Stimulated activated CD4-positive, alpha-beta T cell treated with anti-CD3 and anti-CD28 coated beads, Interleukin-15, amount 100 ng/mL, for 48 hours (primary cell): Measurements from ENCODE around the gene PDE7B.
"Not testable (repeated sequence)": the region's sequence is repeated elsewhere in the genome, so short reads cannot be mapped to it uniquely, and the experiment has no call there.

Source experiments
- DNase-seq, 2 donors: peaks; one replicate each; pipeline ENCODE4 v3.0.0-alpha.2; 2020; ENCODE audit warnings: low read depth in 2 of 2

Gene PDE7B

DNA sequence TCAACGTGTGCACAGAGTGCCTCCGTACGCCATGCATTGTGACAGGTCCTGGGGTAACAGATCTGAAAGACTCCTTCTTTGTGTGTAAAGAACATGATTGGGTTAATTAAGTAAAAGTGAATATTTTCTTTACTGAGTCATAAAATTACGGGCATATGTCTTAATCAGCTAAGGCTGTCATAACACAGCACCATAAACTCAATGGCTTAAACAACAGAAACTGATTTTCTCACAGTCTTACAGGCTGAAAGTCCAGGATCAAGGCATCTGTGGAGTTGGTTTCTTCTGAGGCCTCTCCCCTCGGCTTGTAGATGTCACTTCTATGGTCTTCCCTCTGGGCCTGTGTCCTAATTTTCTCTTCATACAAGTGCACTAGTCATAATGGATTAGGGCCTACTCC, 221.7 kb downstream of the PDE7B start:
- no peak for DNase-seq

DNA sequence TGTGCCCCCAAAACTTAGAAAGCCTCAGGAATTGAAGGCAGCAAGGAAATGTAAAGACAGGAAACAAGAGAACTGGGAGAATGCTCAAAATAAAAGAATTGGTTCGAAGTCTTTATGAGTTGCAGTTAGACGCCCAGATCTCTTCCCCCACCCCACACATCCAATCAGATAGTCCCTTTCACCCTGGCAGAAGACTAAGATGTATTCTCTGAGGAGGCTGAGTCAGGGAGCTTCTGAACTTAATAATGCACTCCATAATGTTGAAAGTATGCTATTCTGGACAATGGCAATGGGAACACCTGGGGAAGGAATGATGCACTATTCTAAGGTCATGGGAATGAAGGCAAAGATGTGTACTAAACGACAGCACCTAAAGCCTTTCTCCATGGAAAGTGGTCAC, 225.0 kb downstream of the PDE7B start:
- no peak for DNase-seq

DNA sequence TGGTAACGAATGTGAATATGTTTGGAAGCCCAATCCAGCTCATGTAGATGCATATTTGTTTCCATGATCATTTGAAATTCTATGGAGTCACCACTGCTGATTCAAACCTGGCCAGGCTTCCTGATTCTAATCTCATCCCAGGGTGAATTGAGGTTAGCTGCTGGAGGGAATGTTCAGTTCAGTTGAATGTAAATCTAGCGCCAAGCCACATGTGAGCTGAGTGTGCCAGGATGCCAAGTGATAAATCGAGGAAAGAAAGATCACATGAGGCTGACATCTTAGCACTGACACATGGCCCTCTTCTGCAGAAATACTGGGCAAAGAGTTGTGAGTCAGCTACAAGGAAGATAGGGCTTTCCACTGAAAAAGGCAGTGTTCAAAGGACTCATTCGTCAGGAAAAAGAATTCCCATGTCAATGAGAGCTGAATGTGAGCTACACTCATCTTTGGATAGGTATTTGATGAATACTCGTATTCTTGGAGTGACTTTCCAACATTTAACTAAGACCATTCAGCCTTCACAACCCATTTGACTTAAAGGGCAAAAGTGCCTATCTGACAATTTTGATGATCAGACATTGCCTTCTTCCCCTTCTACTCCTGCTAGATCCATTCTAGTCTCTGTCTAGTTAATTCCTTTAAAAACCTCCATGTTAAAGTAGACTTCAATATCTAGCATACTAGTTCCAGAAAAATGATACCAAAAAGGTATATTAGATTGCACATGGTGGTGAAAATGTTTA, 226.5 kb downstream of the PDE7B start:
- DNase-seq = no peak

DNA sequence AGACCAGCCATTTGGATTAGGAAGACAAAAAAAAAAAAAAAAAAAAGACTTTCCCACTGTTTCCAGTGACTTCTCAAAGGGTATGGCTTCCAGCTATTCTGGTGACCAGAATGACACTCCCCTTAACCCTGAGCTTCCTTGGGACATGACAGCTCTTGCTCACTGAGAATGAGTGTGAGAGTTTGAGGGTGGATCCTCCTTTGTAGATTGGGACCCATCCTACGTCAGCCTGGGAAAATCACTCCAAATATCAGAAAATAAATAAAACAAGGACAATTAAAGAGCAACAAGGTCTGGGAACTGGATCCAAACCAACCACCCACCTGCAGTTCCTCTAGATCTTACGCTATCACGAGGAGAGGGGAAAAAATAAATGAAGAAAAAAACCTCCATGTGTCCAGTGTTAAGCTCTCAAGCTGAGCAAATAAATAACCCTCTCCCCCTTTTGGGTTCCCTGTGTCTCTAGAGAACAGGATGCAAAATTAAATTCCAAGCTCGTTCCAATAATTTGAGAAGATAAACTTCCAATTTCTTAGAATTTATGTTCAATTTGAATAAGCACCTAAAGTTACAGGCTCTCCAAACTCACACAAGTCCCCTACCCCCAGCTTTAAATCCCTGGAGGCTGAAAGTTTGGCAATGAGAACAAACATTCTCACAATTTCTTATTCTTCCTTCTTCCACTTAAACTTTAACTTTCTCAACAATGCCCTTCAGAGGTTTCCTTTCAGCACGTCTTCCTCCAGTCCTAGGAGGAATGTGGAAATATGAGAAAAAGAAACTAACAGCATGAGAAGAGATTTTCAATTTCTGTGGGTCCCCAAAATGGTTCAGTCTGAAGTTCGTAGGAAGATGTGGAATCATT, 228.4 kb downstream of the PDE7B start:
- DNase-seq = no peak

DNA sequence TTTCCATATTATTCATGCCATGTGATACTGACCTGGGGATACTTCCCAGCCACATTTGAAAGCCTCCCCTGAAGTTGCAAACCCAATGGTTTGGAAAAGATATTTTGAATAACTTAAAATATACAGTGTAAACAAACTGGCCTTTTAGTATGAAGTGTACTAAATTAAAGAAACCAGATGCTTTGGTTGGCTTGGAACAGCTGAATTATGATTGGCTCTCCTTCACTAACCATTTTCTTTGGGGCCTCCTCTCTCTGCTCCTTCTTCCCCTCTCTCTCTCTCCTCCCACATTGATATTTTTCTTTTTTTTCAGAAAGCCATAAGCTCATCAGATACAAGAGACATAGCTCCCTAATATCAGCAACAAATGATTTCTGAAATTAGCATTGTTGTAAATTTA, 232.0 kb downstream of the PDE7B start:
- no peak for DNase-seq

DNA sequence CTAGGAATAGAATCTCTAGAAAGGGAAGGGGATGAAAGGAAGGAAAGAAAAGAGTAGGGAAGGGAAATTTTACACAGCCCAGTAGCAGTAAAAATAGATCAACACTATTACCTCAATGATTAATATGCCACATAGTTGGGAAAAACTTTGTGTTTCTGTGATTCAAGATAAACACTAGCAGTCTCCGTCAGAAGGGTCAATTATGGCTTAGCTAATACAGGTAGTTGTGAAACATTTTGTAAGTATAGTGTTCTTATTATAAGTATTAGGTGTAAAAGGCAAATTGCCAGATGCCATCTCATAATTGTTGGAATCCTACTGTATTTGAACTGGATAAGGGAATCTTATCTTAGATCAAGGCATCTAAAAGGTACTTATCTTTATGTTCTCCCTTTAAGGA, 232.9 kb downstream of the PDE7B start:
- DNase-seq = no peak

DNA sequence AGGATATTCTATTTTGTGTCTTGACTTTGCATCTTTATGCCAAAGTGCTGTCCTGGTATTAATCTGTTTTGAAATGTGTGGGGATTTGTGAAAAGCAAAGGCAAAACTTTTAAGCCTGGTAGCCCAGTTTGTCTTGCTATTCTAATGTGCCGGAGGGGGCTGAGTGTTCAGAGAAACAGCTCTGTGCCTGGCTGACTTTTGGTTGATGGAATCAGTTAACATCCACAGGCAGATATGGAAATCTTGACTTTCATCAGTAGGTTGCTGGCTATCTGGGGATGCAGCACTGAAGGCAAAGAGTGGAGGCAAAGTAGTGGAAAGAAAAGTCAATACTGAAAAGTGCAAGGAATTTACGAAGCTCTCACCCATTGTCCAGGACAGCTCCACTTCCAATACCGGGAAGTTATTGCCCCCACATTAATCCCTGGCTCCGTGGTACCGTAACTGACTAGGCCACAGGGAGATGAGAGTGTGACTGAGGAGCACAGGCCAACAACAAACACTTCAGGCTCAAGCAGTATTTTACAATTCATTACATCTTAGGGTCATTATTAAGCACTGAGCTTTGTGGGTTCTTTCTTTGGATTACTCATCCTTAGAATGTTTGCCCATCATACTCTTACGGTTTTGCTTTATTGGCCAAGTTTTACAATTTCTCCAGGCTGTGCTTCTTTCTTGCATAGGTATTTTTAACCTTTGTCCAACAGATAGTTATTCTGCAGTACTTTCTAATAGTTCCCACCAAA, 234.0 kb downstream of the PDE7B start:
- no peak for DNase-seq

DNA sequence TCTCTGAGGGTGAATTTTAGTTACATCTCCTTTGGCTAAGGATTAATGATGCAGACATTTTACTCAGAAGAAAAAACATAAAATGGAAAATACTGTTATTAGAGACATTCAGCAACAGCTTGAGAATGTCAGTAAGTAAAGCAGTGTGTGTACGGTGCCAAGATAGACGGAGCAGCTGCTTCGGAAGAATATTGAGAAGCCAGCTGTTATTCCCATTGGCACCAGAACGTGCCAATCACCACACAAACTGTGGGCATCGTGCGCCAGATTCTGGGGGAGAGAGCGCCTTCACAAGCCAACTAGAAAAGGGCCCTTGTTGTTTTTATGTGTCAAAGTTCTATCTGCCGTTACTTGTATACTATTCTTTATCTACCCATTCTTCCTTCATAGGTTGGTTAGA, 235.2 kb downstream of the PDE7B start:
- DNase-seq = no peak

DNA sequence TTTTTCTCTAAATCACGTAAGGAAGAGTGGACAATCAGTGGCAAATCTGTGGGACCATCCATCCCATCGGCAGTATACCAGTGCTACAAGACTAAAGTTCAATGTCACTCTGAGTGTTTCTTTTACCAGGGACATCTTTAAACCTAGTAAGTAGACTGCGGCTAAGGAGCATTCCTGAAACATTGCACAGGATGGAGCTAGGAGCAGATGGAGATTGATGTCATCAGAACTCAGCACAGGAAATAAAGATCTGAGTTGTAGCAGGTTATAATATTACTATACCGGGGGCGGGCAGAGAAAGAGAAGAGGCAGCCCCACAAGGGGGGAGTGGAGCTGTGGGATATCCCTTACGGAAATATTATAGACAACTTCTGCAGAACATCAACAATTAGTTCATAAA, 236.5 kb downstream of the PDE7B start:
- DNase-seq = no peak

DNA sequence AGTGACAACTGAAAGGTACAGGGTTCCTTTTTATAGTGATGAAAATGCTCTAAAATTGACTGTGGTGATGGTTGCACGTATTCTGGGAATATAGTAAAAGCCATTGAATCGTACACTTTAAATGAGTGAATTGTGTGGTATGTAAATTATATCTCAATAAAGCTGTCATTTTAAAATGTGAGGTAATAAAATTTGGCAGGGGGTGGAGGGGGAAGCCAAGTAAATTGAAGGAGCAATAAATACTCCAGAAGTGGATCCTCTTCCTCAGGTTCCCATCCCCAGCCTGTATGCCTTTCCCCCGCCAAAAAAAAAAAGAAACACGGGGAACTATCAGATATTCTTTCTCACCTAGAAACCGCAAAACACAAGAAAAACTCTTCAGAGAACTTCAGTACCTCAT, 237.2 kb downstream of the PDE7B start:
- DNase-seq = no peak

DNA sequence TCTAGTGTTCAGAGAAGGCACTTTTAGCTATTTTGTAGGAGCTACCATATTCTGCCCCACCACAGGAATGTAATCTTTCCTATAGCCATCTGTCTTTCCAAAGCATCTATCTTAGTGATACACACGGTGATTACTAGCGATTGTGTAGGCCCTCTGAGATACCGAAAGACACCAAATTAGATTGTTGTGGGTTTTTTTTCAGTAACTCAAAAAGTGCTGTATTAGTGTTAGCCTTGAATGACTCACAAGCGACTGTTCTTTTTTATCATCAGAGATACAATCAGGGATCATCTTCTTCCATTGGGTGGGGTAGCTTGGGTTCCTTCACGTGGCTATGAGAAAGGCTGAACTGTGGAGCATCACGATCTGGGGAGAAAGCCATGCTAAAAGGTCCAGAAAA, 238.4 kb downstream of the PDE7B start:
- no peak for DNase-seq

DNA sequence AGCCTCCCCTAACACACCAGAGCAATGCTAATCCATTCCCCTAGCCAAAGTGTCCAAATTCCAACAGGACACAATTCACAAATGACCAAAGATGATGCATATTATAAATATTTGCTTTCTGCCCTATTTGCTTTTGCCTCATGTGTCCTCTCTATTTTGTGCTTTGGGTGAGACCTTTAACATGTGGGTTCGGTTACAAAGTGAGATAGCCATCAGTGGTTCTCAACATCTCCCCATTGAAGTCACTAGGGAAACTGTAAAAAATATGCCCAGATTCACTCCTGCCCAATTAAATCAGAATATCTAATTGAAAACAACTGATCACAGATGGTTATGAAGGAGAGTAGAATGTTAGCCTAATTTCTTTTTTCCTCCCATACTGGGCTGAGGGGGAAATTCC, 239.4 kb downstream of the PDE7B start:
- DNase-seq = no peak

DNA sequence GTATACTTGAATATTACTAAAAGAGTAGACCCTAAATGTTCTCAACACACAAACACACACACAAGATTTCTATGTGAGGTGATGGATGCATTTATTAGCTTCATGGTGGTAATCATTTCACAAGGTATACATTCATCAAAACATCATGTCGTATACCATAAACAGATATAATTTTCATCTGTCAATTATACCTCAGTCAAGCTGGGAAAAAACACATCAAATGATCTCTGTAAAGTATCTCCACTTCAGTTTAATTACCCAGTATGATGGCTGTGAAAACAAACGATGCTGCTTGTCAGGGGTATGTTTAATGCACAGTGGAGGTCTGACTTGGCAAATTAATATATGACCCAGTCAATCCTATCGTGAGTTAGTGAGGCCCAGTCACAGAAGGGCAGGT, 241.4 kb downstream of the PDE7B start:
- no peak for DNase-seq

DNA sequence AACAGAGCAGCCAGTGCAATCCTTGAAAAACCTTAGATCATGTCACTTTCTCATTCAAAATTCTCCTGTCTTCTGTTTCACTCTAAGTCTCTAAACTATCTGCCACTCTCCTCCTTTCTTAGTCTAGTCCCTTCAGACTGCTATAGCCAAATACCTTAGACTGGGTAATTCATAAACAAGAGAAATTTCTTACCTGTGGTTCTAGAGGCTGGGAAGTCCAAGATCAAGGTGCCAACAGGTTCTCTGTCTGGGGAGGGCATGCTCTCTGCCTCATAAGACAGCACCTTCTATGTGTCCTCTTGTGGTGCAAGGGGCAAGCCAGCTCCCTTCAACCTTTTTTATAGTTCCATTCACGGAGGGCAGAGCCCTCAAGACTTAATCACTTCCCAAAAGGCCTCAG, 242.3 kb downstream of the PDE7B start:
- DNase-seq = no peak

DNA sequence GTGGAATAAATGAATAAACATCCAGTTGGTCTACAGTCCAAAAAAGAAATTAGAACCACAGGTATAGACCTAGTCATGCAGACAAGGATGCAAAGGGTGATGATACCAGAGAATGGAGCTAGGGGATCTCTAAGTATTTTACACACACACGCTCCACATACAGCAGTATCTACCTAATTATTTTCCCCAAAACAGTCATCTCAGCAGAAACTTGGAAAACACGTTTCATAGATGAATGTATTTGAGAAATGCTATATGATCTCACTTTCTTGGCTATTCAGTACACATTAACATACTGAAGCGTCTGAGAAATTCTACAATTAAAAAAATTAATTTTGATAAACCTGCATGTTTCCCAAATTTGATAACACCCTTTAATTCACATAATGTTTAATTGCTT, 243.3 kb downstream of the PDE7B start:
- DNase-seq = no peak

DNA sequence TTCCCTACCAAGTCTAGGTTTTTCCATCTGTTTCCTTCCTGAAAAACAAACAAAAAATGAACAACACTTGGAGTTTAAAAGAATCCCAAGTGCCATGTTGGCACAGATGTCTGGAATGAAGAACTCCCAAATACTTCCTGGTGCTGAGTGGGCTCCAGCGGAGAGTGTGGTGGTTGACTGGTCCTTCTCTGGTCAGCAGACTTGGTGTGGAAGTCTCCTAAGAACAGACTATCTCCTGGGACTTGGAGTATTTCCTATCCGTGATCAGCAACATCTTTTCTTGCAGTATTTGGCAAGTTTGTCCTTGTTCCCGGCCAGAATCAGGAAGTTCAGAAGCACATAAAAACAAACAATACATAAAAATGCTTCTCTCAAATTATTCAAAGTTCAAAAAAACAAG, 244.5 kb downstream of the PDE7B start:
- DNase-seq = no peak

DNA sequence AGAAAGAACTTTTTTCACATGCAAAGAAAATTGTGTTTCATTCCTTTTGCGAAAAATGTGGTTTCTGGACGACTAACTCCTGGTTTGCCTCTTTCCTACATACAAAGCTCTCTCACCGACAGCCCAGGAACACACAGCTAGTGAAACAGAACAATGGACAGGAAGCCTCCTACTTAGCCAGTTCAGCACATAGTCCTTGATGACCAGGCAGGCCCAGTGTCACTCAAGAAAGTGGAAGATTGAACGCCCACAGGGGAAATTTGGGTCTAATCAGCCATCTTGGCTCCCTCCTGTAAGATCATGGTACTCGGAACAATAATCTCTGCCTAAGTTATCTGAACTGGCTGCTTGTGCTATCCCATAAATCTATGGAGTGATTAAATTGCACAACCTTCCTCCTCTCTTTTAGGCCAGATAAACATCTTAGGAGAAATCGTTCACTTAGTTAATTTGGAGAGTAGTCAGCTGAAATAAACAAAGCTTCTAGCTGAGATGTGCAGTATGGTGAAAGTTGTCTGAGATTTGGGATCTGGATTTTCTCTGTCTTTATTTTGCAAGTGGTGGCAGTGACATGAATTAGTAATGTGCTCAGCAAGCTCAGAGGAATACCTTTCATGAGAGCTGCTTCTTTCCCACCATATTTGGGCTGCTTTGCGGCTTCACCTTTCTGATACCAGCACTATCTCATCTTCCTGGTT, 251.6 kb downstream of the PDE7B start:
- no peak for DNase-seq

DNA sequence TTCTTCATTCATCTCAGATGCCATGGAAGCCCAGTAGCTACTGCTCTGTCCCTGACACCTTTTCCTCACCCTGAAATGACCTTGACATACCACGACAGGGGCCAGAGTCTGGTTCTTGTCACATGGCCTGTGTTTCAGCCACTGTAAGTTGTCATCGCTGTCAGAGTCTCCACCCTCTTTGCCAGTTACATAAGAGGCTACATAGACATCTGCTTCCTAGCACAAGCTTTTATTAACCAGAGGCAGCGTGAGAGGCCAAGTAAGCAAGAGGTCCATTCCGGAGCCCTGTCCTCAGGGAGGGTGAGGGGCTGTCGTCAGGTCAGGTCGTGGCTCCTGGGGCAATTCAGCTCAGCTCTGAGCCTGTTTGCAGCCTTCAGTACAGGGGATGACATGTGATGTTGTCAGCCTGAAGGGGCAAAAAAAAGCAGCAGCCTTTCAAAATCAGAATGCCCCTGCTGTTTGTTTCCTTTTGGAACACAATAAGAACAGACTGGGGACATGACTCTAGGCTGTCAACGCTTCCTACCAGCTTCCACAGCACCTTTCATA, 252.3 kb downstream of the PDE7B start:
- no peak for DNase-seq

DNA sequence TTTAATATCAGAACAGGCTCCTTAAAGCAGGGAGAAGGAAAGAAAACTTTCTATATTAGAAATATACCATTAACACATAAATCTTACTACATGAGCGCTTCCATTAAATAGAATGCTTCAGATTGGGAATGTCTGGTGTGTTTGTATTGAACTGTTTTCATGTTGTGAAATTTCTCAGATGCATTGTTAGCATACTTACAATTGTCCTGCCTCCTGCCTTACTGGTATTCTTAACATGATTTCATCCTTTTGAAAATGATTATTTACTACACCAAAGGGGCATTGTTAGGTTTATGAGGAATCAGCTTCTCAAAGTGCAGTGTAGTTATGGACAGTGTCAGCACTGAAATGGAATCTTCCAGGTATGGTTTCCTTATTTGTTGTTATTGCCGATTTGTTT, 253.1 kb downstream of the PDE7B start:
- no peak for DNase-seq

DNA sequence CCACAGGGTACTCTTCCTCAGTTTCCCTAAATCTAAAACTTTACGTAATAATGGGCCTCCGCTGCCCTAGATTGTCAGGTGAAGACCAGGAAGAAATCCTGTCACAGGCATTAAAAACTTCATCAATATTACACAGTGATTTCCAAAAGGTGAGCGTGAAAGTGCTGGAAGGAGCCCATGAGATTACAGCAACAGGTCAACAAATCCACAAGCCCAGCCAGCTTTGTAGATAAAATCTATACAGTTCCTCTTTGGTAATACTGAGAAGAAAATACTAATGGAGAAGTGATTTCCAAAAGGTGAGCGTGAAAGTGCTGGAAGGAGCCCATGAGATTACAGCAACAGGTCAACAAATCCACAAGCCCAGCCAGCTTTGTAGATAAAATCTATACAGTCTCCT, 254.3 kb downstream of the PDE7B start:
- not testable (repeated sequence) for DNase-seq

DNA sequence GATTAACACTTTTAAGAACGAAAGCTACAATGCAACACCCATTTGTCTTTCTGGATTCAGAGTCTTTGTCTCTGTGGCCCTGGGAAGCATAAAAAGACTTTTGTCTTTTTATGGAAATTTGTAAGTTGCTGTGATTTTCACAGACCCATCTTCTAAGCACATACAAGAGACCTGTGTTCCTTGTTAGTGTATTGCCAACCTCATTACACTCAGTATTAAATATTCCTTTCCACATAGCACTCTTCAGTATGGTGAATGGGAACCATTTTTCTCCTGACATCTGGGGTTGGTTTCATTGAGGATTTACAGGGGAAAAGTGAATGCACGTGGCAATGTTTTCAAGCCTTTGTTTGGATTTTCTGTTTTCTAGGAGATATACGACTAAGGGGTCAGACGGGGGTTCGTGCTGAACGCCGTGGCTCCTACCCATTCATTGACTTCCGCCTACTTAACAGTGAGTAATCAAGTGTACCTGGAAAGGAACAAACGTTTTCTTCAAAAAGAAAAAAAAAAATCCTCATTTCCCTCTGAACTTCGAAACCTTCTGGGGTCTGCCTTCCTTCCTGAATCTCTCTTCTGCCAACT, 257.0 kb downstream of the PDE7B start:
- no peak for DNase-seq
